ENCODE data around the gene RILPL1.
"Not testable (repeated sequence)": the region's sequence is repeated elsewhere in the genome, so short reads cannot be mapped to it uniquely, and the experiment has no call there.

RILPL1 gene

DNA sequence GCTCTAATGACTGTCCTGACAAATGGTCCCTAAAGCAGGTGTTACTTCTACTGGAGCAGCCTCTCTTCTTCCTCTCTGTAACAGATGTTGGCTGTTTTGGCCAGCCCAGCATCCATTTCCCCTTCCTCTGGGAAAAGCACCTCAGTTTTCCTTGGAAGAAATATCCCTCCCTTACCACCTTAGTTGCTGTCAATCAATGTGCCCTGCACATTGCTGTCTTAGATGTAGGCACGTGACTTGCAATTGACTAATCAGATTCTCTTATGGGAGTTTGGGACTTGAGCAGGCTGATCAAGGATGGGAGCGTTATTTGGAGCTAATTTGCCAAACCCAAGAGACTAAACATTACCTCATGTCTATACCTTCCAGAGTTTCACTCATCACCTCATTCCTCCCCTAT, 38.9 kb upstream of the RILPL1 start:
- TF ChIP-seq, protein P1, sequence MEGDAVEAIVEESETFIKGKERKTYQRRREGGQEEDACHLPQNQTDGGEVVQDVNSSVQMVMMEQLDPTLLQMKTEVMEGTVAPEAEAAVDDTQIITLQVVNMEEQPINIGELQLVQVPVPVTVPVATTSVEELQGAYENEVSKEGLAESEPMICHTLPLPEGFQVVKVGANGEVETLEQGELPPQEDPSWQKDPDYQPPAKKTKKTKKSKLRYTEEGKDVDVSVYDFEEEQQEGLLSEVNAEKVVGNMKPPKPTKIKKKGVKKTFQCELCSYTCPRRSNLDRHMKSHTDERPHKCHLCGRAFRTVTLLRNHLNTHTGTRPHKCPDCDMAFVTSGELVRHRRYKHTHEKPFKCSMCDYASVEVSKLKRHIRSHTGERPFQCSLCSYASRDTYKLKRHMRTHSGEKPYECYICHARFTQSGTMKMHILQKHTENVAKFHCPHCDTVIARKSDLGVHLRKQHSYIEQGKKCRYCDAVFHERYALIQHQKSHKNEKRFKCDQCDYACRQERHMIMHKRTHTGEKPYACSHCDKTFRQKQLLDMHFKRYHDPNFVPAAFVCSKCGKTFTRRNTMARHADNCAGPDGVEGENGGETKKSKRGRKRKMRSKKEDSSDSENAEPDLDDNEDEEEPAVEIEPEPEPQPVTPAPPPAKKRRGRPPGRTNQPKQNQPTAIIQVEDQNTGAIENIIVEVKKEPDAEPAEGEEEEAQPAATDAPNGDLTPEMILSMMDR (IDR thresholded peaks at IDR 0.05; ENCODE audit: low read length): no peak
- no peak for TF ChIP-seq EZH2 (IDR thresholded peaks at IDR 0.05; ENCODE audit: borderline replicate concordance, low read length)
- Histone ChIP-seq H3K9me3 (ENCODE audit: low read length) (peaks cover 4% of the 10 kb centered on the region; the same call in 1 of the 2 replicates), H3K79me2 (ENCODE audit: insufficient read depth, low read length) (no peaks in the 10 kb centered on the region), H3K4me1 (ENCODE audit: insufficient read depth, low read length, severe bottlenecking) (no peaks in the 10 kb centered on the region), H3K36me3 (ENCODE audit: insufficient read depth, low read length) (no peaks in the 10 kb centered on the region; the same call in 1 of the 2 replicates), H3K4me3 (ENCODE audit: low read depth, low read length, poor library complexity, severe bottlenecking) (no peak overlapping the region), H3K27me3 (ENCODE audit: insufficient read depth, low read length) (no peaks in the 10 kb centered on the region; the same call in 1 of the 2 replicates), H3K9me2 (ENCODE audit: low read depth, low read length) (no peaks in the 10 kb centered on the region), H3K9ac (ENCODE audit: low read length) (no peak overlapping the region), H4K20me1 (ENCODE audit: insufficient read depth, low read length) (no peaks in the 10 kb centered on the region), H3K4me2 (ENCODE audit: low read length) (no peak overlapping the region), H3K27ac (ENCODE audit: low read depth, low read length, poor library complexity, severe bottlenecking) (no peak overlapping the region), H2AFZ (ENCODE audit: low read length) (no peak overlapping the region), H3F3A (ENCODE audit: insufficient read depth, low read length) (no peaks in the 10 kb centered on the region)

DNA sequence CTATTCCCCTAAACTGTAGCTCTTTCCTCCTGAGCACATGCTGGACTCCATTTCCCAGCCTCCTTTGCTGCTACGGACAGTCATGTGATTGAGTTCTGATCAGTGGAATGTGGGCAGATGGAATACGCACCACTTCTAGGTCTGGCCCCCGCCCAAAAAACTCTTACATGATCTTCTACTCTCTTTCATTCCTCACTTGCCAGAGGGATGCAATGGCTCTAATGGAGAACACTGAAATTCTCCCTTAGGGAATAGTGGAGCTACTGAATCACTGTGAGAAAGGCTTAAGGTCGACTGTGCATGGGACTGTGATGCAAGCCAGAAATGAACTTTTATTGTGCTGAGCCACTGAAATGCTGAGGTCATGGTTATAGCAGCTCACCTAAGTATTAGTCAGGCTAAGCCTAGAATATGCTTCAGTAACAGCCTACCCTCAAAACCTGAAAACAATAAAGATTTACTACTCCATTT, 37.9 kb upstream of the RILPL1 start:
- no peaks in the 10 kb centered on the region for H3K9me2 ChIP-seq (ENCODE audit: low read depth, low read length)
- no peaks in the 10 kb centered on the region for H3F3A ChIP-seq (ENCODE audit: insufficient read depth, low read length)
- H3K36me3 ChIP-seq (ENCODE audit: insufficient read depth, low read length): no peaks in the 10 kb centered on the region; the same call in 1 of the 2 replicates
- H3K27ac ChIP-seq (ENCODE audit: low read depth, low read length, poor library complexity, severe bottlenecking): no peak overlapping the region
- no peak overlapping the region; the same call in 1 of the 2 replicates for H2AFZ ChIP-seq (ENCODE audit: low read length)
- no peak overlapping the region for H3K9ac ChIP-seq (ENCODE audit: low read length)
- H4K20me1 ChIP-seq (ENCODE audit: insufficient read depth, low read length): no peaks in the 10 kb centered on the region
- no peaks in the 10 kb centered on the region for H3K4me1 ChIP-seq (ENCODE audit: insufficient read depth, low read length, severe bottlenecking)
- no peak for TF ChIP-seq EZH2 (IDR thresholded peaks at IDR 0.05; ENCODE audit: borderline replicate concordance, low read length)
- TF ChIP-seq, protein P1 (IDR thresholded peaks at IDR 0.05; ENCODE audit: low read length): no peak
- peaks cover 4% of the 10 kb centered on the region; the same call in 1 of the 2 replicates for H3K9me3 ChIP-seq (ENCODE audit: low read length)
- H3K4me3 ChIP-seq (ENCODE audit: low read depth, low read length, poor library complexity, severe bottlenecking): no peak overlapping the region
- no peaks in the 10 kb centered on the region; the same call in 1 of the 2 replicates for H3K27me3 ChIP-seq (ENCODE audit: insufficient read depth, low read length)
- H3K79me2 ChIP-seq (ENCODE audit: insufficient read depth, low read length): no peaks in the 10 kb centered on the region
- peak overlapping the region; percentile 45; the same call in 1 of the 2 replicates for H3K4me2 ChIP-seq (ENCODE audit: low read length)

- H3K9ac ChIP-seq (ENCODE audit: low read length): no peak overlapping the region
- no peaks in the 10 kb centered on the region for H3K4me1 ChIP-seq (ENCODE audit: insufficient read depth, low read length, severe bottlenecking)
- no peaks in the 10 kb centered on the region for H3F3A ChIP-seq (ENCODE audit: insufficient read depth, low read length)
- no peak overlapping the region for H3K27ac ChIP-seq (ENCODE audit: low read depth, low read length, poor library complexity, severe bottlenecking)
- no peaks in the 10 kb centered on the region for H3K9me3 ChIP-seq (ENCODE audit: low read length)
- TF ChIP-seq EZH2 (IDR thresholded peaks at IDR 0.05; ENCODE audit: borderline replicate concordance, low read length): no peak
- TF ChIP-seq, protein P1 (IDR thresholded peaks at IDR 0.05; ENCODE audit: low read length): no peak
- H3K9me2 ChIP-seq (ENCODE audit: low read depth, low read length): no peaks in the 10 kb centered on the region
- no peaks in the 10 kb centered on the region for H3K79me2 ChIP-seq (ENCODE audit: insufficient read depth, low read length)
- no peaks in the 10 kb centered on the region for H3K27me3 ChIP-seq (ENCODE audit: insufficient read depth, low read length)
- H3K4me3 ChIP-seq (ENCODE audit: low read depth, low read length, poor library complexity, severe bottlenecking): no peak overlapping the region
- no peaks in the 10 kb centered on the region for H4K20me1 ChIP-seq (ENCODE audit: insufficient read depth, low read length)
- no peak overlapping the region for H2AFZ ChIP-seq (ENCODE audit: low read length)
- H3K4me2 ChIP-seq (ENCODE audit: low read length): no peak overlapping the region
- no peaks in the 10 kb centered on the region for H3K36me3 ChIP-seq (ENCODE audit: insufficient read depth, low read length)
These were observed 25.9 kb upstream of the RILPL1 start for GRCh38 chr12:123559468-123559867.

DNA sequence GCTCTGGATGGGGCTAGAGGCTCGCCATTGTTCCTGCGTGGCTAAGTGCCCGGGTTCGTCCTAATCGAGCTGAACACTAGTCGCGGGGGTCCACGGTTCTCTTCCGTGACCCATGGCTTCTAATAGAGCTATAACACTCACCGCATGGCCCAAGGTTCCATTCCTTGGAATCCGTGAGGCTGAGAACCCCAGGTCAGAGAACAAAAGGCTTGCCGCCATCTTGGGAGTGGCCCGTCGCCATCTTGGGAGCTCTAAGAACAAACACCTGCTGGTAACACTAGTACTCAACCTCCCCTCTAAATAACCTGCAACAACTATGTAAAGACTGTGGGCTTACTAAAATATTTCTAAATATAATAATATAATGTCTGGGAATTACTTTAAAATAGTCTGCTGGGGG, 25.0 kb upstream of the RILPL1 start:
- not testable (repeated sequence) for H3K27me3 ChIP-seq (ENCODE audit: insufficient read depth, low read length); H3K4me1 ChIP-seq (ENCODE audit: insufficient read depth, low read length, severe bottlenecking); H3K79me2 ChIP-seq (ENCODE audit: insufficient read depth, low read length); H3K36me3 ChIP-seq (ENCODE audit: insufficient read depth, low read length); H3K9ac ChIP-seq (ENCODE audit: low read length); H3K27ac ChIP-seq (ENCODE audit: low read depth, low read length, poor library complexity, severe bottlenecking); H4K20me1 ChIP-seq (ENCODE audit: insufficient read depth, low read length); H3F3A ChIP-seq (ENCODE audit: insufficient read depth, low read length); H3K9me2 ChIP-seq (ENCODE audit: low read depth, low read length); H2AFZ ChIP-seq (ENCODE audit: low read length); H3K4me3 ChIP-seq (ENCODE audit: low read depth, low read length, poor library complexity, severe bottlenecking); H3K9me3 ChIP-seq (ENCODE audit: low read length); H3K4me2 ChIP-seq (ENCODE audit: low read length)

- H3K27ac ChIP-seq (ENCODE audit: low read depth, low read length, poor library complexity, severe bottlenecking); H3K27me3 ChIP-seq (ENCODE audit: insufficient read depth, low read length); H3K4me2 ChIP-seq (ENCODE audit: low read length); H3F3A ChIP-seq (ENCODE audit: insufficient read depth, low read length); H3K9me2 ChIP-seq (ENCODE audit: low read depth, low read length); H4K20me1 ChIP-seq (ENCODE audit: insufficient read depth, low read length); H3K79me2 ChIP-seq (ENCODE audit: insufficient read depth, low read length); H3K9me3 ChIP-seq (ENCODE audit: low read length); H3K9ac ChIP-seq (ENCODE audit: low read length); H3K4me1 ChIP-seq (ENCODE audit: insufficient read depth, low read length, severe bottlenecking); H2AFZ ChIP-seq (ENCODE audit: low read length); H3K4me3 ChIP-seq (ENCODE audit: low read depth, low read length, poor library complexity, severe bottlenecking); H3K36me3 ChIP-seq (ENCODE audit: insufficient read depth, low read length): not testable (repeated sequence)
These were observed 21.3 kb upstream of the RILPL1 start for GRCh38 chr12:123554843-123555242.
